Endodermal cell (in vitro differentiated cells): Measurements from ENCODE around the gene SLC30A2. TPM values are rescaled to one million over a fixed set of nuclear protein-coding genes. Genes with fewer than 3 reads are reported as not detected.

Source experiments
- DNase-seq: peaks from one replicate; pipeline ENCODE4 v3.0.0-alpha.2; 2017
- H3K27ac ChIP-seq: 2 replicates; pipeline ENCODE4 v1.5.1; 2013; ENCODE audit warnings: mild to moderate bottlenecking, low read depth, low read length, moderate library complexity
- H3K27me3 ChIP-seq: 2 replicates; pipeline ENCODE4 v1.6.1; 2013; ENCODE audit warnings: mild to moderate bottlenecking, low read length, moderate library complexity; ENCODE audit not compliant: insufficient read depth, control insufficient read depth, poor library complexity, severe bottlenecking
- H3K36me3 ChIP-seq: 2 replicates; pipeline ENCODE4 v1.7.0; 2013; ENCODE audit warnings: mild to moderate bottlenecking, low read length, moderate library complexity; ENCODE audit not compliant: control insufficient read depth, insufficient read depth
- H3K4me1 ChIP-seq: one replicate; pipeline ENCODE4 v1.7.0; 2013; ENCODE audit warnings: low read length; ENCODE audit not compliant: control insufficient read depth, insufficient read depth
- H3K4me3 ChIP-seq: 2 replicates; pipeline ENCODE4 v1.5.1; 2013; ENCODE audit warnings: mild to moderate bottlenecking, low read length, moderate library complexity
- H3K9ac ChIP-seq: 2 replicates; pipeline ENCODE4 v1.6.1; 2013; ENCODE audit warnings: mild to moderate bottlenecking, low read length, moderate library complexity; ENCODE audit not compliant: poor library complexity, severe bottlenecking; ENCODE audit errors: extremely low read depth
- H3K9me3 ChIP-seq: 2 replicates; pipeline ENCODE4 v1.6.1; 2013; ENCODE audit warnings: mild to moderate bottlenecking, low read length, moderate library complexity; ENCODE audit not compliant: control insufficient read depth
- H3K27ac Mint-ChIP-seq: 2 replicates; pipeline ENCODE4 v1.8.0; 2020; ENCODE audit warnings: mixed read lengths
- H3K27me3 Mint-ChIP-seq: 2 replicates; pipeline ENCODE4 v1.8.0; 2021; ENCODE audit warnings: mild to moderate bottlenecking, mixed read lengths; ENCODE audit not compliant: insufficient read depth
- H3K36me3 Mint-ChIP-seq: 2 replicates; pipeline ENCODE4 v1.8.0; 2020; ENCODE audit warnings: low read depth, mixed read lengths
- H3K4me1 Mint-ChIP-seq: 2 replicates; pipeline ENCODE4 v1.8.0; 2020; ENCODE audit warnings: mixed read lengths
- H3K4me3 Mint-ChIP-seq: 2 replicates; pipeline ENCODE4 v1.8.0; 2020; ENCODE audit warnings: mild to moderate bottlenecking, moderate library complexity, mixed read lengths
- H3K9me3 Mint-ChIP-seq: 2 replicates; pipeline ENCODE4 v1.8.0; 2020; ENCODE audit warnings: mild to moderate bottlenecking, mixed read lengths
- WGBS, 2 experiments: methylation state at CpG; one replicate each; pipeline versions ENCODE4 v1.1.5 to v1.1.7; 2013; ENCODE audit warnings: missing lambda C conversion rate in 2 of 2, mixed read lengths in 1 of 2; ENCODE audit not compliant: insufficient coverage in 1 of 2, insufficient read length in 1 of 2; 5-methylcytosine and 5-hydroxymethylcytosine counted together
- total RNA-seq, 2 donors: library from RNA; stranded (reverse); fragmentation: NEBNext Ultra II Directional in 1 of 2; extraction: Animal tissue kit (Norgen Biotek cat#: 25700) in 1 of 2; gene quantifications; 2 replicates in 1 of 2; 3 replicates in 1 of 2; pipeline ENCODE4 v1.2.1, GENCODE V29; 2021
- TF ChIP-seq, protein P1 (sequence below): fragments of 200-600 bp; sonication (generic); conservative IDR thresholded peaks from 2 replicates; pipeline ENCODE4 v1.5.0; 2021; ENCODE audit warnings: antibody characterized with exemption, mild to moderate bottlenecking

Gene SLC30A2
- total RNA-seq, 2 donors from 2014 or later: not detected

DNA sequence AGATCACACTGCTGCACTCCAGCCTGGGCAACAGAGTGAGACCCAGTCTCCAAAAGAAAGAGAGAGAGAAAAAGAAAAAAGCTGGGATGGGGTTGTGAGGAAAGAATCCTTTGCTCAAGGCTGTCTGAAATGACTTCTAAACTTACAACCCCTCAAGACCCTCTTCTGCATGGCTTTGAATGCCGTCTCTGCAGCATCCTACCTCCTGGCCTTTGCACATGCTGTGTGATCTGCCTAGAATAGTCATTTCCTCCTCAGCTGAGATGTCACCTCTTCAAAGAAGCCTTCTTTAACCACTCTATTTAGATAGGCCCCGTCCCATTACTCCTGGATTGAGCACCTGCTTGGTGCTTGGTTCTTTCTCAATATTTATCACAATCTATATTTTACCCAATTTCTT is 38.9 kb upstream of the SLC30A2 start:
- no peaks in the 10 kb centered on the region for H3K27me3 ChIP-seq
- peaks cover 10% of the 10 kb centered on the region for H3K4me1 Mint-ChIP-seq
- no peak for DNase-seq

DNA sequence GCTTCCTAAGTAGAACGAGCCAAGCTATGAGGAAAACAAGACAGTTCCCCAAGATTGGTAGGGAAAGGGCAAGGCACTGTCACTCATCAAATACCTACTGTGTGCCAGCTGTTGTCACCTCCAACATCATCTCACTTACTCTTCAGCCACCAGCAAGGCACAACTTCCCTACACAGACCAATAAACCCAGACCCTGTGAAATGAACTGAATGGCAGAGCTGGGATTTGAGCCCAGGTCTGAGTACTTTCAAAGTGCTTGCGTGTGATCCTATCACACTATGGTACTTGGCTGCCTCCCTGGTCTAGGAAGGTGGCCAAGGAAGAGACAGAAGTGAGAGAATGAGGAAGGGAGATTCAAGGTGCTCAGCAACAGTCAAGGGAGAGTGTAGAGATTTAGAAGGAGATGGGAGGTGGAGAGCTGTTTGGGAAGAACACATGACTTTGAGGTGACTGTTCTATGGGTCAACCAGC is 38.2 kb upstream of the SLC30A2 start:
- no peaks in the 10 kb centered on the region for H3K9me3 Mint-ChIP-seq
- Histone ChIP-seq H3K36me3 (no peaks in the 10 kb centered on the region), H3K27me3 (no peaks in the 10 kb centered on the region), H3K4me3 (no peak overlapping the region), H3K27ac (no peak overlapping the region), H3K9me3 (no peaks in the 10 kb centered on the region), H3K4me1 (peaks cover 3% of the 10 kb centered on the region), H3K9ac (no peak overlapping the region)
- no peak for DNase-seq
- peaks cover 18% of the 10 kb centered on the region for H3K4me1 Mint-ChIP-seq
- TF ChIP-seq, protein P1, sequence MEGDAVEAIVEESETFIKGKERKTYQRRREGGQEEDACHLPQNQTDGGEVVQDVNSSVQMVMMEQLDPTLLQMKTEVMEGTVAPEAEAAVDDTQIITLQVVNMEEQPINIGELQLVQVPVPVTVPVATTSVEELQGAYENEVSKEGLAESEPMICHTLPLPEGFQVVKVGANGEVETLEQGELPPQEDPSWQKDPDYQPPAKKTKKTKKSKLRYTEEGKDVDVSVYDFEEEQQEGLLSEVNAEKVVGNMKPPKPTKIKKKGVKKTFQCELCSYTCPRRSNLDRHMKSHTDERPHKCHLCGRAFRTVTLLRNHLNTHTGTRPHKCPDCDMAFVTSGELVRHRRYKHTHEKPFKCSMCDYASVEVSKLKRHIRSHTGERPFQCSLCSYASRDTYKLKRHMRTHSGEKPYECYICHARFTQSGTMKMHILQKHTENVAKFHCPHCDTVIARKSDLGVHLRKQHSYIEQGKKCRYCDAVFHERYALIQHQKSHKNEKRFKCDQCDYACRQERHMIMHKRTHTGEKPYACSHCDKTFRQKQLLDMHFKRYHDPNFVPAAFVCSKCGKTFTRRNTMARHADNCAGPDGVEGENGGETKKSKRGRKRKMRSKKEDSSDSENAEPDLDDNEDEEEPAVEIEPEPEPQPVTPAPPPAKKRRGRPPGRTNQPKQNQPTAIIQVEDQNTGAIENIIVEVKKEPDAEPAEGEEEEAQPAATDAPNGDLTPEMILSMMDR: no peak
- no peak overlapping the region for H3K27ac Mint-ChIP-seq
- peaks cover 3% of the 10 kb centered on the region for H3K27me3 Mint-ChIP-seq
- H3K4me3 Mint-ChIP-seq: no peak overlapping the region
- 80 to 100% methylated on average over 2 of the region's 2 CpGs for WGBS, 2 experiments
- no peaks in the 10 kb centered on the region for H3K36me3 Mint-ChIP-seq

More for the DNA sequence above, 38.9 kb upstream of the SLC30A2 start:
- Mint-ChIP-seq H3K36me3 (no peaks in the 10 kb centered on the region), H3K4me3 (no peak overlapping the region), H3K27me3 (peaks cover 3% of the 10 kb centered on the region), H3K9me3 (no peaks in the 10 kb centered on the region), H3K27ac (no peak overlapping the region)
- Histone ChIP-seq H3K9ac (no peak overlapping the region), H3K4me3 (no peak overlapping the region), H3K36me3 (no peaks in the 10 kb centered on the region), H3K9me3 (no peaks in the 10 kb centered on the region), H3K27ac (no peak overlapping the region), H3K4me1 (no peaks in the 10 kb centered on the region)
- 89 to 91% methylated on average over 2 of the region's 2 CpGs for WGBS, 2 experiments
- TF ChIP-seq, protein P1: no peak

DNA sequence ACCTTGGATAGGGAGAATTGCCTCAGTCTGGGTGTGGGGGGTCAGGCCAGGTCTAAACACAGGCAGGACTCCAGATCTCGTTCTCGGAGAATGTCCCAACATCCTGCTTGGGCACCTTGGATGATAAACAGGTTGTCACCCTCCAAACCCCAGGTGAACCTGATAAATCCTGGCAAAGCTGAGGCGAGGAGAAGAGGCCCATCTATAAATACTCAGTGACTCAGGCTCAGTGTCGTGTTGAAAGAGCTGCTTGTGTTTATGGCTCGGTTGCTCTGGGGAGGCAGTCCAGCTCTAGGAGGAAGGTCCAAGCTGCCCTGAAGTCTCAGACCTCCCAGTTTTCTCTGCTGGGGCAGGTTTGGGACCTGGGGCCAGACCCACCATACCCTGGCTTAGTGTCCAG is 37.3 kb upstream of the SLC30A2 start:
- Histone ChIP-seq H3K36me3 (no peaks in the 10 kb centered on the region), H3K9ac (no peak overlapping the region), H3K4me1 (peaks cover 7% of the 10 kb centered on the region), H3K9me3 (no peaks in the 10 kb centered on the region), H3K4me3 (no peak overlapping the region), H3K27me3 (no peaks in the 10 kb centered on the region), H3K27ac (no peak overlapping the region)
- WGBS, 2 experiments: 85 to 87% methylated on average over 5 of the region's 5 CpGs
- Mint-ChIP-seq H3K9me3 (no peaks in the 10 kb centered on the region), H3K4me3 (no peak overlapping the region), H3K27me3 (peaks cover 3% of the 10 kb centered on the region), H3K4me1 (peaks cover 27% of the 10 kb centered on the region), H3K27ac (no peak overlapping the region), H3K36me3 (no peaks in the 10 kb centered on the region)
- no peak for DNase-seq
- TF ChIP-seq, protein P1: no peak
